ACHN (cell line): Measurements from ENCODE around the gene BNC2.
A peak's percentile ranks its signal among the peaks of the same experiment; 100 is the strongest.

Experiments
- DNase-seq: peaks from one replicate; pipeline ENCODE4 v3.0.0-alpha.2; 2015
- in situ Hi-C: cut with HindIII; loops from 2 replicates; pipeline ENCODE4 v1.10.0; 2017; ENCODE audit warnings: low sequenced_read_pairs, low pct_ligation_motif_present, low pct_unique_long_range_greater_than_20kb

Gene BNC2

DNA sequence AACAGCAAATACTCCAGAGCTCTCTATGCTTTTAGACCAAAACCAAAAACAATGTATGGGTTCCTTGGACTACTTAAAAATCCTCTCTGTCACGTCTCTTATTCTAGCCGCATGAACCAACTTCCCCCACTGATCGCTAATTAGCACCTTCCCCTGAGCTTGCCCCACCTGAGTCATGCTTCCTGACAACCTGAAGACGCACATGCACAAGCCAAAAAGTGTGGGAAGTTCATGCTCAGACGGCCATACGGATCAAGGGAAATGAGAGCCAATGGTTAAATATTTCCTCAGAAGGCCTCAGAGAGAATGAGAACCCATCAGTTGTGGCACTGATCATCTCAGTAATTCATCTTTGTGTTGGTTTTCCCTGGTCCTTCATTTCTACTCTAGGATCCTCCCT, 199.7 kb downstream of the BNC2 start:
- DNase-seq = no peak
- in situ Hi-C loops = no loop called here

DNA sequence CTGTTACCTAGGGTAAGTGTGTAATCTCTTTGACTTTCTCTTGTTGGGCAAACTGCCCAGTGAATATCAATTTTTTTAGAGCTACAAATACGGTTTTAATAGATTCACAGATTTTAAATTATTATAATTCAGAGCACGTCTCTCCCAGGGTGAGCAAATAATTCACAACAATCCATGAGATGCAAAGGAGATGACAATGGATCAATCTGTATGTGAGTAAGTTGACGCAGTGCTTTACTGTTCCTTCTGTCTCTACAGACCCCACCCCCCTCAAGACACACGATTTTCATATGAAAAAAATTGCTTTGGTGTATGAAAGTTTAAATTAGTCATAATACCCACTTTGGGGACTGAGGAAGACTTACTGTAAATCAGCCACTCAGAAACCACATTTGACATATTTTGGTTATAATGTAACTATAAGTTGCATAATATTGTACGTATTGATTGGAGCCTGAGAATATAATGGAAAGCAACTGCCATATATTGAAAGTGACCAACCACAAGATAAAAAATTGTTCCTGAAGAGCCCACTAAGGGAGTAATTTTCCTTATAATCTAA, 201.7 kb downstream of the BNC2 start:
- in situ Hi-C loops = no loop called here
- DNase-seq = no peak

DNA sequence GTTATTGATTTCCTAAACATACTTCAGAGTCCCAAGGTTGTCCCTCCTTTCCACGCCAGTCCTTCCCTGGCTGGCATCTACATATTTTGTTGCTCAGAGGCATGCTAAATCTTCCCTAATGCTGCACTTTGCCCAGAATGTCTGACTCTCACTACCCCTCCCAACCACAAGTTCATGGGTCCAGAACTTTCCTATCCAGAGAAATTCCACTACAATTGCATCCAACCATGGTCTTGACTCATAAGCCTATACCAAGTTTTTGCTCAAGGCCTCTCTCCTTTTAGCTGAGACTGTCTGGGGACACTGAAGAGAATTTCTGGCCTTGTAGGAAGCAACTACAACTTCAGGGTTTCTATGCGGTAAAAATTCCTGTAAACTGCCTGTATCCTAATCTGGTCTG, 206.3 kb downstream of the BNC2 start:
- in situ Hi-C loops = no loop called here

DNA sequence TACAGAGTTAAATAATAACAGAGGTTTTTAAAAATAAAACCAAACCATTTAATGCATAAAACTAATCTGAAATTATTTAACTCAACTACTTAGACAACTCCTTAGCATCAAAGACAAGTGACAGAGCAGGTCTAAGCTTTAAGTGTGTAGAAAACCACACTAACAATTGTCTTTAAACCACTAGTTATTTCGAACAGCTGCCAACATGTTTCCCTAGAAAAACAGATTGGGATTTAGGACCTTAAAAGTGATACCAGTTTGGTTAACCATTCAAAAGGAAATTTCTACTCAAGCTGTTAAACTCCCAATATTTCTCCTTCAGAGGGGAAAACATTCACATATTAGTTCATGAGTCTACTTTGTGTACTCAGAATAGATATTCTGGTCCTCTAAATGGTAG, 208.7 kb downstream of the BNC2 start:
- no peak for DNase-seq
- in situ Hi-C loops = no loop called here

More for the DNA sequence above, 206.3 kb downstream of the BNC2 start:
- DNase-seq = peak; percentile 42

DNA sequence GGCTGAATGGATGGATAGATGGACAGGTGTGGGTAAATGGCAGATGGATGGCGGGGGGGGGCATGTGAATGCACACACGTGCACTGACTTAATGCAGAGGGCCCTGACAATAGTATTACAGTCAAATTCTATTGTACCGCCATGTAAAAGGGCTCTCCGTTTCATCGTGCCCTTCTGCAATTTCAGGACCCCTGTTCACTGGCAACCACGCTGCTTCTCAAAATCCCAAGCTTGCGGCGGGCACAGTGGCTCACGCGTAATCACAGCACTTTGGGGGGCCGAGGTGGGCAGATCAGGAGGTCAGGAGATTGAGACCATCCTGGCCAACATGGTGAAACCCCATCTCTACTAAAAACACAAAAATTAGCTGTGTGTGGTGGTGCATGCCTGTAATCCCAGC, 211.4 kb downstream of the BNC2 start:
- no peak for DNase-seq
- in situ Hi-C loops = no loop called here

DNA sequence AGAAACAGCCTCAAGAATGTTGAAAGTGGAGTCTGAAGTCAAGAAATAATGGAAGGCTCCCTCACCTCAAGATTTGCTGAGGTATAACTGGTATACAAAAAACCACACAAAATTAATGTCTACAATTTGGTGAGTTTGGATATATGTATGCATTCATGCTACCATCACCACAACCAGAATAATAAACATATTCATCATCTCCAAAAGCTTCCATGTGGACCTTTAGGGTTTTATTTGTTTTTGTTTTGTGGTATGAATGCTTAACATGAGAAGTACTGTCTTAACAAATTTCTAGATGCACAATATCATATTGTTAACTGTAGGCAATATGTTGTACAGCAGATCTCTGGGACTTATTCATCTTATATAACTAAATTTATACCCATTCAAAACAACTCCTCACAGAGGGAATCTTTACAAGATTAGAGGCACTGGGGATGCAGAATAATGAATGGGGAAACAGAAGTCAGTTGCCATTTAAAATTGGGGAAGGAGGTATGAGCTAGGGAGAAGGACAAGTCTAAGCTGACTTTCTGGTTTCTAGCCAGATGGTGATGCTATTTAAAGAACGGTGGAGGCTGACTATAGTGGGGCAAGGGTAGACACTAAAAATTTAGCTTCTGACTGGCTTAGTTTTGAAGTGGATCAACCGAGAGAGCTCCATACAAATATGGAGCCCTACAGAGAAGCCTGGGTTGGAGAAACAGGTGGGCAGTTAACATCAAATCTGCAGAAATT, 213.9 kb downstream of the BNC2 start:
- DNase-seq = no peak

DNA sequence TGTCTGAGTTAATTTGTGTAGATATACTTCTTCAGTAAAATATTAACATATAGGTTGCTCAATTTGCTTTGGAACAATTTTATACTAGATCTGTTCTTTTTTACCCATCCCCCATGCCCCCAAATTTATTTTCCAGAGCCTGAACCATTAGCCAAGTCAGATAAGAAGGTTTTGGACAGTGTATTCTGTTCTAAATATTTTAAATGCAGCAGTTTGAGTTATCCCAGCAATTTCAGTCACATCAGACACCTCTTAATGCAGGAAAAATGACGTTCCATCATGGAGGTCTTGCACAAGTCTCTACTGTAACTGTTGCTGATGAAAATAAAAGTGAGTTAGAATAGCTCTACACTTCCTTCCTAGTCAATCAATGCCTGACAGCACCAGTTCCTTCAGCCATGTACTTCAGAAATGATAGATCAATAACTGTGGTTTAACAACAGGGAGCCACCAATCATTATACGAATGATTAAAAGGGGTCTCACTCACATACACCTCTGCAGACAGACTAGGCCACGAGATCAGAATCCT, 215.8 kb downstream of the BNC2 start:
- no peak for DNase-seq
- in situ Hi-C loops = no loop called here

More for the DNA sequence above, 213.9 kb downstream of the BNC2 start:
- in situ Hi-C loops = no loop called here

DNA sequence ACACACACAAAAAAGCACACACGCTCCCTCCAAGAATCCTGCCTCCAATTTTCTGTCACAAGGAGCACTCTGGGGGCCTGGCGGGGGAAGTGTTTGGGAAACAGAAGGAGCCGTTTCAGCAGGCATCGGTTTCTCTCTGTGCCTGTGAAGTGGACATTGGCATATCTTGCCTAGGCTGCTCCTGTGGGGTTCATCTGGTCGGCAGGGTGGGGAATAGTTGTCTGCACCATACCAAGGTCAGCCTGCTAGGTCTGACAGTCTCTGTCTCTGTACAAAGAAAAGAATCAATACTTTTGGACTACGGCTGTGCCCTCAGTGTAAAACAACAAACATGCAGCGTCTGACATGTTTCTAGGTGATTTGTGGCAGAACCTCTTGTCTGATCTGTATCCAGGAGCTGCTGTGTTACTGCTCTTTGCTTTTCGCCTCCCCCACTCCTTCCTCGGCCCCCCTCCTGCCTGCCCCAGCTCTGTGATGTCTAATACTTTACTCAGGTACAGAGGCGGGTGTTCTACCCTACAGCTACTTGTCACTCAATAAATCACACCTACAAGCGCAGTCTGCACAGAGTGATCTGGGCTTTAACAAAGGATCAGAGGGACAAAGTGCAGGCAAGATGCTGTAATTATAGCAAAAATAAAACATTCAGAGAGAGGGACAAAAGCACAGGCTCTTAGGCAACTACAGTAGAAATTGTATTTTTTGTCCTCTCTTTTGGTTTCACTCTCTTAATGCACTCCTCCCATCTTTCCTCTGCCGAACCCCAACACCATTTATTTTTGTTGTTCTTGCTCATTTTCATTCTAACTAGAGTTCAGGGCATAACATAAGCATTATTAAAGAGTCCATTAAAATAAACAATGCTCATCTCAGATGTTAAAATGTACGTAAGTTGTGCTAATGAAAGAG, 216.7 kb downstream of the BNC2 start:
- peak; percentile 33 for DNase-seq
- in situ Hi-C loops = no loop called here

DNA sequence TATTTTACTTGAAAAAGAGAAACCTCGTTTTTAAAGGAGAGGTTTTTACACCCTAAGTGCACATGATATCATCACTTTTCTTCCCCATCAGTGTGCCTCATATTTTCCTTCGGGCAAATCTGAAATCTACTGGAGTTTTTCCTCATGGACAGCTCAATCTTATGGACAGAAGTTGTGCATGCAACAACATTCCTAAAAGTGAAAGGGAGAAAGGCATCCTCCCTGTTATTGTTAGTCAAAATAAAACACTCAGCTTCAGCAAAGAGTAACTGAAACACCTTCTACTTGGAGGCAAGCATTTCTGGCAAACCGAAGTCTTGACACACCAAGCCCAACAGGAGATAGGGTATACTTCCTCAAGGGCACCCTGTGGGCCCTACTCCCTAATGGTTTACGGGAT, 217.9 kb downstream of the BNC2 start:
- DNase-seq = peak; percentile 18
- in situ Hi-C loops = no loop called here

DNA sequence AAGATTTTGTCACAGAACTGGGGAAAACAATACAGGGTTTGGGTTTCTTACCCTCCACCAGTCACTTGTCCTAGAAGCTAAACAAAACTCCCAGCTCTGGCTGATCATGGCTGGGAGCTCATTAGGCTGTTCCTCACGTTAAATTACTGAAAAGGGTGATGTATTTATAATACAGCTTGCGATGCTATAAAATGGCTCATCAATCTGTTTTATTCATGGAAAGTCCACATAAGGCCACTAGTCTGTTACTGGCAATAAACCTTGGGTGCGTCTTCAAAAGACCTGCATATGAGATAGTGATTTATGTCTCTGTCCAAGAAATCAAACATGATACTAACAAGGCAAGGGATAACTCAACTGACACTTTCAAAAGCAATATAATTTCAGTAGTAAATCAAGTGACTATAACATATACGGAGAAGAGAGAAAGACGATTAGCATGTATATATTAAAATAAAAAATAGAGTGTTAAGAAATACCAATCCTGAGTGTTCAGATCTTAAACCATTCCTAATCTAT, 219.0 kb downstream of the BNC2 start:
- no peak for DNase-seq
- in situ Hi-C loops = no loop called here

DNA sequence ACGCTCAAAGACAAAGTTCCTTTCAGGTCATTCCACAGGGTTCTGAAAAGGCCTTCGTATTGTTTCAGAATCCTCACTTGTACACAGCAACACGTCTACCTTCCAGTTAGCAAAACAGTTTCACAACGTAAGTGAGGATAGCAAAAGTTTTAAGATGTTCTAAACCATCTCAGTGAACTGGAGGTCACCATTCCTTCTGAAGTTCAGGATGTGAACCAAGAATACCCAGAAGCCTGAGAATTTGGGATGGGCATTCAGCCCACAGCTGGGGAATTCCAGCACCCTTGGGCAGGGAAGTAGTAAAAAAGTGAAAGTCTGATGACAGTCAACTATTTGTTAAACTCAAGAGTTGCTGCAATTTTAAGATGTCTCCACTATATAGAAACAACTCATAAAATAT, 224.5 kb downstream of the BNC2 start:
- in situ Hi-C loops = no loop called here
- DNase-seq = no peak

DNA sequence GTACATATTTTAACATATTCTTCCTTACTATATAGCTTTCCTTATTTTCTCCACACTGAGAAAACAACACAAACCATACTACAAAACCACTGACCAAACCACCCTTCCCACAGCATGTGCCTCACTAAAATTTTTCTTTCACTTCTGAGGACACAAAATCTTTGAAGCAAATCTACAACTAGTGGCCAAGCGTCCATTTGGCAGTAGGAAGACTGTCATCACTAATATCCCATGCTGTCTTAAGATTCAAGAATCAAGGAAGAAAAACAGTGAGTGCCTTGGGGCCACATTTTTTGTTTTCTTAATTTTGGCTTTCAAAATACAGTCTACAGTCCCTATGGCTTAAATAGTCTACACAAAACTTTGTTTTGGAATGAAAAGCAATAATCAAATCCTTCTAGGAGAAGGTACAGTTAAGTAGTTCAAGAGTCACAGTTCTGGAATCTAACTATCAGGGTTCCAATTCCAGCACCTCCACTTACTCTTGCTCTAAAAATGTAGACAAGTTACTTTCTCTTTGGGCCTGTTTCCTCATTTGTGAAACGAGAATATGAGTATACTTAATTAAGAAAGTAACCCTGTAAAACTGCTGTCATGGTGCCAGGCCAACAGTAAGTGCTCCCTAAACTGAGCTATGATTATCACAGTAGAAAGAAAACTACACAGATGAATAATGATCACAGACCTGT, 227.9 kb downstream of the BNC2 start:
- no peak for DNase-seq
- in situ Hi-C loops = no loop called here

DNA sequence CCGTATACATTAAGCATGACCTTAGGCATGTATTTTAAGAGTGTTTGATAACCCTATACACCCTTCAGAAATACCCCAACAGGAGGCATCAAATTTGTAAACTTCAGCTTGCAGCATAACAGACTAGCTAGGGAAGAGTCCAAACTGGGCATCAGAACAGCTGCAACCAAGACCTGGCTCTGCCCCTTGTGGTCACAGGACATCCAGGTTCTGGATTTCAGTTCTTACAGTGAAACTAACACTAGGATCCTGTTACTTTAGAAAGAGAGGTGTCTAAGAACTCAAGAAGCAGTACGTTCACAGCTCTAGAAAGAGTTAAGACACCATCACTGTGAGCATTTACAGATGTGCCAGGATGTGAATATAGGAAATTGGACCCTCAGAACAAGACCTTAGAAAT, 229.8 kb downstream of the BNC2 start:
- in situ Hi-C loops = no loop called here
- DNase-seq = peak; percentile 40

DNA sequence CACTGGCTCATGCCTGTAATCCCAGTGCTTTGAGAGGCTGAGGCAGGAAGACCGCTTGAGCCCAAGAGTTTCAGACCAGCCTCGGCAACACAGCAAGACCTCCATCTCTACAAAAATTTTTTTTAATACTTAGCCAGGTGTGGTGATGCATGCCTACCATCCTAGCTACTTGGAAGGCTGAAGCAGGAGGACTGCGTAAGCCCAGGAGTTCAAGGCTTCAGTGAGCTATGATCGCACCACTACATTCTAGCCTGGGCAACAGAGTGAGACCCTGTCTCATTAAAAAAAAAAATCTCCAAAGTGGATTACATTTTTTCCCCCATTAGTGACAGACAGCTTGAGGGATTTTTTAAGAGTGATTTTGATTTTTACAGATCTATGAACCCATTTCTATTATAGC, 230.8 kb downstream of the BNC2 start:
- in situ Hi-C loops = no loop called here
- no peak for DNase-seq

DNA sequence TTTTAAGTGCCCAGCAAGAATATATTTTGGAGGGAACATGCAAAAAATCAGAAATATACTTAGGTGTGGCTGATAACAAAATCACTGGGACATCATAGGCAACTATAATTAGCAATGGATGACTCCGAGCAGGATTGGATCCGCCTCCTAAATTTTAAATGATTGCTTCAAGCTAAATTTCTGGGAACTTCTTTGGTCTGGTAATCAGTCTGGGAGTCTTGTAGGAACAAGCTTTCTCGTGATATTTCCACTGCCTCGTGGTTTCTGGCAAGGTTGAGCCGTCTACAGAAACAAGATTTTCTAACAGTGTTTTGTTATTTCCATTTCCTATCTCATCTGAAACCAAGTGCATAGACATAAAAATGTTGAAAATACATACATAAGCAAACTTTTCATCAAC, 232.6 kb downstream of the BNC2 start:
- in situ Hi-C loops = no loop called here
- no peak for DNase-seq

DNA sequence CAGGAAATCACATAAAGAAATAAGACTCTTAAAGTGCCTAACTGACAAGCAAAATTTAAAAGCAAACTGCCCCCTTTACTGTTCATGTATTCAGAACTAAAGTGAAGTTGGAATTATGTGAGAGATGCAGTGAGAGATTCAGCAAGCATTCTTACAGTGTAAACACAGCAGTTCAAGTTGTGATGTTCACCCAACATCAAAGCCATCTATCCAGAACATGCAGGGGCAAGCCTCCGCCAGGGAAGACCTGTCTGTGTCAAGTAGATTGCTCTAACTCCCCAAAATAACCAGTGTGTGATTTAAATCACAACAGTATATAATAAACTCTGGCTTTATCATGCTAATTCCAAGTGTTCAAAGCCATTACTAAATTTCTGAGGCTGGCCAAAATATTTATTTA, 233.3 kb downstream of the BNC2 start:
- DNase-seq = no peak
- in situ Hi-C loops = no loop called here

DNA sequence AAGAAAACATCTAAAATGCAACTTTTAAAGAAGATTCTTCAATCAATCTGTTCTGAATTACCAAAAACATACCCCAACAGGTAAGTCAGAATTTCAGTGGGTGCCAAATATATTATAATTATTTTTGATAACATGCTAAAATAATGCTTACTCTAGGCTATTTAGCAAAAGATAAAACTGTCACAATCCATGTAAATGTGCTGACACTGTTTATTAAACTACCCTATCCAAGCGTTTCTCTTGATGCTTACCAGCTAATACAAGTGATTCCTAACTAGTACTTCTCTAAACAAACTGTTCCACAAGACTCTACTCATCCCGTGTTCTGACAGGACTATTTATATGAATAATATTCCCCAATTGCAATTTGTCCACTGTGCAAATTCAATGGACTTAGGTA, 236.7 kb downstream of the BNC2 start:
- in situ Hi-C loops = no loop called here
- no peak for DNase-seq

DNA sequence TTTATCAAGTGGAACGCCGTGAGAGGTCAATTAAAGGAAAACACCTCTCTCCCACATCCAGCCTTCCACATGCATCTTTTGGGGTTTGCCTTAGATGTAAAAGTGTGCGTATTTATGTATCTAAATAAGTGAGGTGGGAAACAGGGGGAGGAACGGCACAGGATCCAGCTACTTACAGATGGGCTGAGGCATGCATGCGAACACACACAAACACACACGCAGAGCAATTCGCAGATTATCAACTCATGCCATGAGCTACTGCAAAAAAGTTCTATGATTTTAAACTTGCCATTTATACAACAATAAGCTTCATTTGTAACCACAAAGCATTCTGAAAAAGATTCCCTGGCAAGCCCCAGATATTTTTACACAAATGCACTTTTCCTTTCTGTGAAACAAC, 242.1 kb downstream of the BNC2 start:
- in situ Hi-C loops = no loop called here
- no peak for DNase-seq

DNA sequence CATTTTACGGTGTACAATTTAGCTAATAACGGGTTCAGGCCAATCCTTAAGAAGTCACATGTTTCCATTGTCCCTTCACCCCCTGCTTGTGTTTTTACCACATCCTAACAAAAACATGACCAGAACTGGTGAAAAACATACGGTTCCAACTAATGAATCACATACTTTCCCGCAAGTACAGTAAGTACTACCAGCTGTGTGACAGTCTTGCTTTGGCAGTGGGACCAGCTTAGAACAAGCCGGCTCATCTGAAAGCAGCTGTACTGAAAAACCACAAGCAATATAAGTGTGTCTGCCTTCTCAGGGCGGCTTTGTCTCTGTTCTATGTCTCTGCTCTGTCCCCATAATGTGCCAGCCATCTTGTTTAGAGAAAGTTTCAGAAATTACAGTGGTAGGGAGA, 242.5 kb downstream of the BNC2 start:
- peak; percentile 23 for DNase-seq

More for the DNA sequence above, 242.5 kb downstream of the BNC2 start:
- in situ Hi-C loops = no loop called here
